Stimulated activated CD8-positive, alpha-beta memory T cell treated with anti-CD3 and anti-CD28 coated beads, Interleukin-4, amount 100 ng/mL, for 48 hours (primary cell): ENCODE data around the gene PROZ.
"Not testable (repeated sequence)": the region's sequence is repeated elsewhere in the genome, so short reads cannot be mapped to it uniquely, and the experiment has no call there.

Experiments used
- DNase-seq: peaks from one replicate; pipeline ENCODE4 v3.0.0-alpha.2; 2020

Gene PROZ

GRCh38 chr13:113158946-113159345 lies 498 bp downstream of the PROZ start:
- no peak for DNase-seq

DNA sequence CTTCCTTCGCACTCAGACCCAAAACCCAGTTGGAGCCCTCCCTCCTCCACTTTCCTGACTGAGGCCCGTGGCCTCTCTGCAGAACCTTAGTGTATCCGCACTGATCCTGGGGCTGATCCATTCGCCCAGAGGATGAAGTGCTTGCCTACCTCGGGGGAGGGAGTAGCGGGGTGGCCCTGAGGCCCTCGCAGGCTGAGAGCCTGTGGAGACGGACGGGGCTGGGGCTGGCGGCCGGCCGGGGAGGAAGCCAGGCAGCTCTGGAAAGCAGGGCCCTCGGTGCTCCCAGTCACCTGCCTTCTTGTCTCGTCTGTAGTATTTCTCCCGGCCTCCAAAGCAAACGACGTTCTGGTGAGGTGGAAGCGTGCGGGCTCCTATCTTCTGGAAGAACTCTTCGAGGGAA lies 1.3 kb downstream of the PROZ start:
- DNase-seq, result no peak

DNA sequence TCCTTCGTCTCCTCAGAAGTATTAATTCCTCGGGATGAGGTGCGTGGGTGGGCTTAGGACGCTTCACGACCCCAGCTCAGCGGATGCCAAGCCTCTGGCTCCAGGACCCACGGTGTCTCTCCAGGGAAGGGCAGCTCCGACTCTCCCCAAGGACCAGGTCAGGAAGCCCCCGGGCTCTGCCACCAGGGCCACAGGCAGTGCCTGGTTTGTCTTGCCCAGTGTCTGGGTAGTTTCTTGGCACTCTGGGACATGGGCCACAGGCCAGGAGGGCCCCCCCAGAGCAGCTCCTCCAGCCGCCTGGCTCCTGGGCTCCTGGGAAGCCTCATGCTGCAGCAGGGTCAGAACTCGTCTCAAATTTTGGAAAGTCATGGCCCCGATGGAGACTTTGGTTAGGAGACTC lies 2.5 kb downstream of the PROZ start:
- no peak for DNase-seq

DNA sequence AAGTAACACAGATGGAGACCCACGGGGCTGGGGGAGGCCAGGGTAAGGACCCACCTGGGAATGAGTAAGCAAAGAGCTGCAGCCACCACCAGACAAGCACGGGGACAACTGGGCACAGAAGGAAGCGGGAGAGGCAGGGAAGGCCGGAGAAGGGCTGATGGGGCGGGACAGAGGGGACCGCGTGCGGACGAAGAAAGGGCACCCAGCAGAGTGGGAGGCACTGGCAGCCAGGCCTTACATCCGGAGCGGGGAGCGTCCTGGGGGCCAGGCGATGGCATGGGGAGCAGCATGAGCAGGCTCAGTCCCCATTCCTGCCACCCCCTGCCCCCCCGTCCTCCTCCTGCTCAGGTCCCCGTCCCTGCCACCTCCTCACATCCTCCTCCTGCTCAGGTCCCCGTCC lies 3.0 kb downstream of the PROZ start:
- DNase-seq, result no peak

DNA sequence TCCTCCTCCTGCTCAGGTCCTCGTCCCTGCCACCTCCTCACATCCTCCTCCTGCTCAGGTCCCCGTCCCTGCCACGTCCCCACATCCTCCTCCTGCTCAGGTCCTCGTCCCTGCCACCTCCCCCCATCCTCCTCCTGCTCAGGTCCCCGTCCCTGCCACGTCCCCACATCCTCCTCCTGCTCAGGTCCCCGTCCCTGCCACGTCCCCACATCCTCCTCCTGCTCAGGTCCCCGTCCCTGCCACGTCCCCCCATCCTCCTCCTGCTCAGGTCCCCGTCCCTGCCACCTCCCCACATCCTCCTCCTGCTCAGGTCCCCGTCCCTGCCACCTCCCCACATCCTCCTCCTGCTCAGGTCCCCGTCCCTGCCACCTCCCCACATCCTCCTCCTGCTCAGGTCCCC lies 3.5 kb downstream of the PROZ start:
- not testable (repeated sequence) for DNase-seq

DNA sequence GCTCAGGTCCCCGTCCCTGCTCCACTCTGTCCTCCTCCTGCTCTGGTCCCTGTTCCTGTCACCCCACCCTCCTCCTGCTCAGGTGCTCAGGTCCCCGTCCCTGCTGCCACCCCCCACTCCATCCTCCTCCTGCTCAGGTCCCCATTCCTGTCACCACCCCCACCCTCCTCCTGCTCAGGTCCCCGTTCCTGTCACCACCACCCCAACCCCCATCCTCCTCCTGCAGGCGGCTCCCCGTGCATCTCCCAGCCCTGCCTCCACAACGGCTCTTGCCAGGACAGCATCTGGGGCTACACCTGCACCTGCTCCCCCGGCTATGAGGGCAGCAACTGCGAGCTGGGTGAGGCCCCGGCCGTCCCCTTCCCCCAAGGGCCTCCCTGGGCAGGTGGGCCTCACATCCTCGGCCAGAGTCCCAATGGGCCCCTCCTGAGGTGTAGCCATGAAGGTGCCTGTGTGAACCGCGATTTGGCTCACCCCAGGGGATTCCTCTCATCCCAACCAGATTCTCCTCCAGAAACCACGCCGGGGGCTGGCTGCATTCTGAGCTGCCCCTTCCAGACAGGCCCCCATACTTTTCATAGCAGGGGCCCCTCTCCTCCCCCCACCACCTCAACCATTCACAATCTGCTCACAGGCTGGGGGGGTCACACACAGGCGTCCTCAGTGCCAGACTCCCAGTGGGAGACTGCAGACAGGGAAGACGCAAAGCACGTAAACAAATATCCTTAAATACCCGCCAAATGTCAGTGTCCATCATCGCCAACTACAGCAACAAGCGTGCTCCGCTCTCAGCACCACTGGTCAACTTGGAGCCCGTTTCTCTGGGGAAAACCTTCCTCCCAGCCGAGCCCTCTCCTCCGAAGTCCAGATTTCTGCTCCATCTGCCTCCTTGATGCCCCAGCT lies 4.6 kb downstream of the PROZ start:
- no peak for DNase-seq

DNA sequence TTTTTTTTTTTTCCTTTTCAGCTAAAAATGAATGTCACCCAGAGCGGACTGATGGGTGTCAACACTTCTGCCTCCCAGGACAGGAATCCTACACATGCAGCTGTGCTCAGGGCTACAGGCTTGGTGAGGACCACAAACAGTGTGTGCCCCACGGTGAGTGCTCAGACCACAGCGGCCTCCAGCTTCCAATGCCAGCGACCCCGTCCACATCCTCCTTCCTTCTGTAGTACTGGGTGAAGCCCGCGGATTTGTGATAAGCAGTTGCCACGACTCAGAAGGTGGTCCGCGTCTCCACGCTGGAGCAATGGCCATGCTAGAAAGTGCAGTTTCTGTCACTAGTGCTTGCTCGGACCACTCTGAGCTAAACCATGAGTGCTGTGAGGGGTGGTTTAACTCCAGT lies 6.0 kb downstream of the PROZ start:
- no peak for DNase-seq

- DNase-seq, result peak; percentile 53
These were observed 7.8 kb downstream of the PROZ start for GRCh38 chr13:113166266-113166665.

DNA sequence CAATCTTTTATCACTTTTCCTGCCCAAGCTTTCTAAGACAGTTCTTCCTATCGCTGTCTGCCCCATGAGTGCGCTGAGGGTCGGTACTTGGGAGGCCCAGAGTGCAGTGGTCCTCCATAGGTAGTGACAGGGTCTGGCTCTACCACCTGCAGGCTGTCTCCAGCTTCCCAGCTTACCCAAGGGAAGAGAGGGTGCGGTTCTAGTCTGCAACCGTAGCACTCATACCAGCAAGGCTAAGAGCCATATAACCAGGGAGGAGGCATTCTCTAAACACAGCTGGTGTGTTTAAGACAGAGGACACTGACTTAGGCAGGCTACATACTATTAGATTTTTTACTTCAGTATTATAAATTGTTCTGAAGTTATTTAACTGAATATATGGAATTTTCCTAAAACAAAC lies 8.2 kb downstream of the PROZ start:
- DNase-seq, result no peak

DNA sequence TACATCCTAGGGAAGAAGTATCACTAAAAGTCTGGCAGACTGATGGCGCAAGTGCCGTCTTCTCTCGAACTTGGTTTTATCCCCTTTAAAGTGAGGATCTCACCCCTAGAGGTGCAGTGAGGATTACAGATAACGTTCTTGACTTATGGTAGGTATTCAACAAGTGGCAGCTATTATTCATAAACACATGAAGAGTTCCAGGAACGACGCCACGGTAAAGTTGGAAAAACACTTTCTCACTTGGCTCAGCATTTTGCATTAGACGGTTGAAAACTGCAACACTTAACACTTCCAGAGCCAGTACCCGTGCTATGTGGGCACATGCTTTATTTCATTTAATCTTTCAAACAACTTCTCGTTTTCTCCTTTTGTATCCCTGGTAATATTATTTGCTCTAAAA lies 8.7 kb downstream of the PROZ start:
- DNase-seq, result no peak

- DNase-seq, result no peak
These were observed 9.1 kb downstream of the PROZ start for GRCh38 chr13:113167575-113167974.

- no peak for DNase-seq
These were observed 9.8 kb downstream of the PROZ start for GRCh38 chr13:113168211-113168610.

DNA sequence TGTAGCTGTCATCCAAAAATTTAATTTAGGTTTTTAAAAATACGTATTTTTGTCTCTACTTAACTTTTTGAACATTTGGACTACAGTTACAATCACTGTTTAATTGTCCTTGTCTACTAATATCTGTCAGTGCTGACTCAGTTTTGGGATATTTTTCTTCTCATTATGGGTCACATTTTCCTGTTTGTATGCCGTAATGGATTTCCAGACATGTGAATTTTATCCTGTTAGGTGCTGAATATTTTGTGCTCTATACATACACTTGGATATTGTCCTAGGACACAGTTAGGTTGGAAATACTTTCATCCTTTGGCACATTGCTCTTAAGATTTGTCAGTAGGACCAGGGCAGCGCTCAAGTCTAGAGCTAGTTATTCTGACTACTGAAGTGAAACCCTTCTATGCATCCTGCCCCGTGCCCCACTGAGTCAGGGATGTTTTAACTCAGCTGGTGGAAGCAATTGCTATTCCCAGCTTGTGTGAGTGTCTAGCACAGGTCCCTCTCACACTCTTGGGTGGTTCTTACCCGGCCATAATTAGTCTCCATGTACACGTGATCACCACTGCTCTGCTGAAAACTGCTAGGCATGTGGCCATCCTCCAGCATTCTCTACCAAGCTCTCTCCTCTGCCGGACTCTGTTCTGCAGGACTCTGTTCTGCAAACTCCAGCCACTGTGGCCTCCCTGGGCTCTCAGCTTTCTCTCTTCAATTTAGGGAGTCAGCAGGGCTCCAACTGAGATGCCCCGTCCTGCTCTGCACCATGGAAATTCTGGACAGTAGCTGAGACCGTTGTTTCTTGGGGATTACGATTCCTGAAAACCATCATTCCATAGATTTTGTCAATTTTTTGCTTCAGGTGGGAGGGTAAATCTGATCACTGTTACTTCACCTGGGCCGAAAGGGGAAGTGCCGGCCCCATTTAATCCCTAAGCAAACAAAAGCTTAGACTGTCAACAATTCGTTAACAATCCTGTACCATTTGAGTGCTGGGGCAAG lies 11.1 kb downstream of the PROZ start:
- no peak for DNase-seq

GRCh38 chr13:113170511-113170910 lies 12.1 kb downstream of the PROZ start:
- no peak for DNase-seq

DNA sequence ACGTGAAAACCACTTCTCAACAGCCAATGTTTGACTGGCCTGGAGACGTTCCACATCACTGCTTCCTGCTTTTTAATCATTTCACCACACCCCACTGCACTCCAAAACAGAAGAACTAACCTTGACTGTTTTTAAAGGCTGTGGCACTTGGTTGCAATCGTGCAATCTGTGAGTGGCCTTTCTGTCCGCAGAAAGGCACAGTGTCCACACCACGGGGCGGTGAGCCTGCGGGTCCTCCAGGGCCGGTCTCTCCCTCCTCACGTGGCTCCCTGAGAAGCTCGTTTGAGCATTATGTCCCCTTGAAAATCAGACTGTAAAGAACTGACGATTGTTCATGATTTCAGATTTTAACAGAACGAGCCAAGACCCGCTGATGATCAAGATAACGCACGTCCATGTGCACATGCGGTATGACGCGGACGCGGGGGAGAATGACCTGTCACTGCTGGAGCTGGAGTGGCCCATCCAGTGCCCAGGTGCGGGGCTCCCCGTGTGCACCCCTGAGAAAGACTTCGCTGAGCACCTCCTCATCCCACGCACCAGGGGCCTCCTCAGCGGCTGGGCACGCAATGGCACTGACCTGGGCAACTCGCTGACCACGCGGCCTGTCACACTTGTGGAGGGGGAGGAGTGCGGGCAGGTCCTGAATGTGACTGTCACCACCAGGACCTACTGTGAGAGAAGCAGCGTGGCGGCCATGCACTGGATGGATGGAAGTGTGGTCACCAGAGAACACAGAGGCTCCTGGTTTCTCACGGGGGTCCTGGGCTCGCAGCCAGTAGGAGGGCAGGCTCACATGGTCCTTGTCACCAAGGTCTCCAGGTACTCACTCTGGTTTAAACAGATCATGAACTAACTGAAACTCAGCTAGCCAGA lies 13.0 kb downstream of the PROZ start:
- DNase-seq, result no peak

DNA sequence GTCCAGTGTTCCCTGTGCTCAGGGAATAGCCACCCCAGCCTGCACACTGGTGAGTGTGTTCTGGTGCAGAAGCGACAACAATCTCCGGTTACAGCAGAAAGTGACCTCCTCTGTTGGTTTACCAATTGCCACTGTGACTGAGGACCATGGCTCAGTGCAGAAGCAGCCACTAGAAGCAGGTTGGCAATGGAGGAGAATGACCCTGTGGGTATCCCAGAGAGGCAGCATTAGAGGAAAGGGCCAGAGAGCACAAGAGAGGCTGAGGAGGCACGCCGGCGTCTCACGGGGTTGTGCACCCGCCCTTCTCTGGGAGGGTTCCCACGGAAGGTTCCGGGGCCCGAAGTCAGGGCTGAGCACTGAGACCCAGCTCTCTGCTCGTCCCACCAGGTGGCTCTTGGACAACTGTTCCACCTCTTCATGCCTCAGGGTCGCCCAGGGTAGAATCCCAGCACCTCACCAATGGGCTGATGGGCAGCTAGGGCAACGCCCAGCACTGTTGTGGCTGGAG lies 14.0 kb downstream of the PROZ start:
- no peak for DNase-seq

- DNase-seq, result peak; percentile 51
These were observed 17.8 kb downstream of the PROZ start for GRCh38 chr13:113176280-113176679.

- no peak for DNase-seq
These were observed 18.4 kb downstream of the PROZ start for GRCh38 chr13:113176822-113177221.

- no peak for DNase-seq
These were observed 19.8 kb downstream of the PROZ start for GRCh38 chr13:113178070-113178895.

- no peak for DNase-seq
These were observed 20.4 kb downstream of the PROZ start for GRCh38 chr13:113178896-113179167.

GRCh38 chr13:113179374-113180230 lies 21.2 kb downstream of the PROZ start:
- DNase-seq, result no peak
